ENCODE data around the gene SIK3. TPM values are rescaled to one million over a fixed set of nuclear protein-coding genes. Genes with fewer than 3 reads are reported as not detected.

The SIK3 gene
- total and polyA plus RNA-seq, 2 experiments from 2014 or later: 6.1 to 33.9 TPM

DNA sequence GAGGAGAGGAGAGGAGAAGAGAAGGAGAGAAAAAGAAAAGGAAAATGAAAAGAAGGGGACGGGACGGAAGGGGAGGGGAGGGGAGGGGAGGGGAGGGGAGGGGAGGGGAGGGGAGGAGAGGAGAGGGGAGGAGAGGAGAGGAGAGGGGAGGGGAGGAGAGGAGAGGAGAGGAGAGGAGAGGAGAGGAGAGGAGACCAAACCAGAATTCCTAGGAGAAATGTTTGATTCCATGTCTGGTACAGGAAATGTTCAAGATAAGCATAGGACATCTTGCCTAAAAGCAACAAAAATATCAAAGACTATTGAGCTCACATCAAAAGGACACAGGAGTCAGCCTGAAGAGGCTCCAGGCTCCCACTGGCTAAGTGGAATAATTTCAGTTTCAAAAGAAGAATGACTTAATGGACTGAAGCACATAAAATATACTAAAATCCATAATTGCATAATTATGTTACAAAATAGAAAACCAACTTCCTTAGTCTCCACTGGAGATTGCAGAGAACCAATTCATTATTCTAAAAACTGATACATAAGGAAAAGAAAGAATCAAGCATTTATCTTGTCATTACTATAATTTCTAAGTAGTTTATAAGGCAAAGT, 159.7 kb downstream of the SIK3 start:
- Histone ChIP-seq H3K36me3 (ENCODE audit: insufficient read depth) (no peaks in the 10 kb centered on the region), H3K9me2 (ENCODE audit: insufficient read depth) (no peaks in the 10 kb centered on the region), H3K4me3 (no peak overlapping the region), H4K20me1 (replicated peaks; ENCODE audit: insufficient read depth) (no peaks in the 10 kb centered on the region; the same call in 1 of the 2 replicates), H3K27ac (ENCODE audit: low read depth) (no peak overlapping the region), H3K4me2 (no peak overlapping the region), H3K79me2 (replicated peaks; ENCODE audit: insufficient read depth) (no peaks in the 10 kb centered on the region), H2AFZ (no peak overlapping the region), H3K4me1 (ENCODE audit: insufficient read depth) (no peaks in the 10 kb centered on the region), H3F3A (replicated peaks; ENCODE audit: low read depth) (no peaks in the 10 kb centered on the region), H3K27me3 (ENCODE audit: insufficient read depth) (no peaks in the 10 kb centered on the region)
- ATAC-seq: no peak
- no peak for TF ChIP-seq JUNB (IDR thresholded peaks at IDR 0.05; ENCODE audit: unreplicated experiment)
- TF ChIP-seq CTCF (conservative IDR thresholded peaks at IDR 0.05; ENCODE audit: low read depth in 2 of 2): no peak
- TF ChIP-seq ZNF462 (CRISPR knock-in tag; IDR thresholded peaks at IDR 0.05): no peak
- no peak for TF ChIP-seq CREB1 (CRISPR knock-in tag; IDR thresholded peaks at IDR 0.05; ENCODE audit: low read depth)
- TF ChIP-seq ZNF331 (CRISPR knock-in tag; IDR thresholded peaks at IDR 0.05; ENCODE audit: low read depth): no peak
- no peak for TF ChIP-seq STAT1 (IDR thresholded peaks at IDR 0.05; ENCODE audit: unreplicated experiment)
- TF ChIP-seq, protein P1, sequence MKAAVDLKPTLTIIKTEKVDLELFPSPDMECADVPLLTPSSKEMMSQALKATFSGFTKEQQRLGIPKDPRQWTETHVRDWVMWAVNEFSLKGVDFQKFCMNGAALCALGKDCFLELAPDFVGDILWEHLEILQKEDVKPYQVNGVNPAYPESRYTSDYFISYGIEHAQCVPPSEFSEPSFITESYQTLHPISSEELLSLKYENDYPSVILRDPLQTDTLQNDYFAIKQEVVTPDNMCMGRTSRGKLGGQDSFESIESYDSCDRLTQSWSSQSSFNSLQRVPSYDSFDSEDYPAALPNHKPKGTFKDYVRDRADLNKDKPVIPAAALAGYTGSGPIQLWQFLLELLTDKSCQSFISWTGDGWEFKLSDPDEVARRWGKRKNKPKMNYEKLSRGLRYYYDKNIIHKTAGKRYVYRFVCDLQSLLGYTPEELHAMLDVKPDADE (IDR thresholded peaks at IDR 0.05): no peak
- TF ChIP-seq NANOG (IDR thresholded peaks at IDR 0.05; ENCODE audit: borderline replicate concordance): no peak
- TF ChIP-seq ZNF114 (CRISPR knock-in tag; IDR thresholded peaks at IDR 0.05): no peak
- no peak for TF ChIP-seq REST (IDR thresholded peaks at IDR 0.05; ENCODE audit: unreplicated experiment)
- no peak for TF ChIP-seq EZH2 (IDR thresholded peaks at IDR 0.05; ENCODE audit: low read depth, unreplicated experiment)
- no peak for TF ChIP-seq POLR2AphosphoS5 (IDR thresholded peaks at IDR 0.05; ENCODE audit: low read depth)
- no peak for TF ChIP-seq EZH2phosphoT487 (IDR thresholded peaks at IDR 0.05; ENCODE audit: unreplicated experiment)
- Mint-ChIP-seq H3K27ac (no peak overlapping the region), H3K9me3 (no peaks in the 10 kb centered on the region), H3K4me1 (no peaks in the 10 kb centered on the region), H3K4me3 (no peak overlapping the region), H3K27me3 (ENCODE audit: insufficient read depth, low read depth, poor library complexity) (no peaks in the 10 kb centered on the region), H3K36me3 (ENCODE audit: low read depth) (no peaks in the 10 kb centered on the region)
- DNase-seq (ENCODE audit: low spot score): no peak

Data from GM23338 (cell line).